NCI-H774 (cell line): ENCODE data around the gene ABI3BP.
"Not testable (repeated sequence)": the region's sequence is repeated elsewhere in the genome, so short reads cannot be mapped to it uniquely, and the experiment has no call there.

Experiments
- DNase-seq: peaks from one replicate; lab custom pipeline; 2025; lab: John Stamatoyannopoulos, UW

ABI3BP gene

DNA sequence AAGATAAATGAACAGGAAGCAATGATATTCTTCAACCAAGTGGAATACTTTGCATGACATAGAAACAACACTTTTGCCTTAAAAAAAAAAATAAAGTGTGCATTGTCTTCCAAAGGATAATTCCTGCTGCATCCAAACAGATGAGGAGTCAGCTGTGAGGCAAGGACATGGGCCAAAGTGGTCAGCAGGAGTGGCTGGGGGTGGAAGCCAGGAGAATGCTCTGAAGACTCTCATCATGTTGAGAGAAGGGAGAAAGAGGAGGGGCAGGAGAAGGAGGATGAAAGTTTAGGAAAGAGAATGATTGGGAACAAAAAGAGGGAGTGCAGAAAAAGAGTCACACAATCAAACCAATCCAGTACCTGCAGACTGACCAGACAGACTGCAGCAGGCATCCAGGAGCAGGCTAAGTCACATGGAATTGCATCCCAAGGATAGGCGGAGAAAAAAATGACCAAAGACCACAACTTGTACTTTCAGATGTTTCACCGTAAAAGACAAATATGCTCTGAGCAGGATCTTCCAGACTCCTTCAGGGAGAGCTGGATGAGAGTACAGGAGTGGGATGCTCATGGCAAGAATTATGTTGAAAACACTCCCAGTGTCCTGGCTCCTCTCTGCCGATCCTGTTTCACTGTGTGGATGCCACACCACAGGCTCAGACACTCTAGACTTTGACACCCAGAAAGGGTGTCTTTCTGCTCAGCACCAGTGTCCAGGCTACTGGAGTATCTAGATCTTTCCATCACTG, 11.9 kb downstream of the ABI3BP start:
- DNase-seq: no peak

DNA sequence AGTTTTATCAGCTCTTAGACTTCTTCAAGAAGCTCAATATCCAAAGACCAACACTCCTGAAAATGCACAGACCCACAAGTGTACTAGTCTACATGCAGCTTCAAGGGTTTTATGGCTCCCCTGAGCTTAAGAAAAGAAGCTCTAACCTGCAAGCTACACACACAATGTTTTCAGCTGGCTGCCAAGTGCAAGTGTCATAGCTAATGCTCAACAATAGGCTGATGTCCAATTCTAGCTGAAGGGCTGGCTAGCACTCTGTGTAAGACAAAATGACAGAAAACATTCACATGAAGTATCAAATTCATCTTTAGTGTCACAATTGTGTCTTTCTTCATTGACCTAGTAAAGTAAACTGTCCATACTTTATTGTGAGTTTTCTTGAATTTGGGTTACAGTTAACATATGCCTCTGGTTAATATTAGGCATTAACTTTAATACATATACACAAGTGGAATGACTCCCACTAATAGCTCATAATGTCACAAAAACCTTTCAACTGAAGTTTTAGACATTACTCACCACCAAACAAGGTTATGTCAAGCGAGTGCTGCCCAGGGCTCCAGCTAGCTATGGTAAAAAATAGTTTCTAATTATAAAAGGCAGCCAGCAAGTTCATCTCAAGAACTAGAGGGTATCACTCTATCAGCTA, 15.1 kb downstream of the ABI3BP start:
- DNase-seq: no peak

DNA sequence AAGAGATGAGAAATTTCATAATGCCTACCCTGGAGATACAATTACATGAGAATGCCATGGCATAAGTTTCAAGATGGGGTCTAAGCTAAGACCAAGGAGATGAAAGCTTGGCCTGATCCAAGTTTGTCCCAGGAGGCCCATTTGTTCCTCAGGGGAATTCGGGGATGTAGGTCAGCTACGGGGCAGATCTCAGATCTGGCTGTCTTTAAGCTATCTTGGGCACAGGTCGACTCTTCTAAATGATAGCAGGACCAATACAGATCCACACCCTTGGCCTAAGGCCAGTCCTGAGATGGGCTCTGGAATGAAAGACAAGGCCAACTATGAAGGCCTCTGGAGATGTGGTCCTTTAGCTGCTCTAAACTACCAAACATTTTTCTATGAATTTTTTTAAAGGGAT, 16.6 kb downstream of the ABI3BP start:
- no peak for DNase-seq

DNA sequence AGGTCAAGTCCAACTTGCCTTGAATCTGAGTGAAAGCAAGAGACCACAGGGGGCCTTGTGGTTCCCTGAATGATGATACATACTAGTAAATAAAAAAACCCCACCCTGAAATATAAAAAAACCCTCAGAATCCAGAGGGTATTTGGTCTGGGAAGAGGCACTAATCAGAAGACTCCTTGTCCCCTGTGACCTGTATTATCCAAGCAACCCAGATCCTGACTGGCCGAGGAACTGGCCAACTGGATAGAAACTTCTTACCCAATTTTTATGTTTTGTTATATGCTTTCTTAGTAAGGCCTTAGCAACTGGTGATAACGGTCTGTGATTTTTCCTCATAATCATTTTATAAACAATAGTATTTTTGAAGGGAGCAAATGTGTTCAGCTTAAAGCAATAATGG, 17.5 kb downstream of the ABI3BP start:
- no peak for DNase-seq

- DNase-seq: no peak
These were observed 19.6 kb downstream of the ABI3BP start for GRCh38 chr3:100973594-100973993.

DNA sequence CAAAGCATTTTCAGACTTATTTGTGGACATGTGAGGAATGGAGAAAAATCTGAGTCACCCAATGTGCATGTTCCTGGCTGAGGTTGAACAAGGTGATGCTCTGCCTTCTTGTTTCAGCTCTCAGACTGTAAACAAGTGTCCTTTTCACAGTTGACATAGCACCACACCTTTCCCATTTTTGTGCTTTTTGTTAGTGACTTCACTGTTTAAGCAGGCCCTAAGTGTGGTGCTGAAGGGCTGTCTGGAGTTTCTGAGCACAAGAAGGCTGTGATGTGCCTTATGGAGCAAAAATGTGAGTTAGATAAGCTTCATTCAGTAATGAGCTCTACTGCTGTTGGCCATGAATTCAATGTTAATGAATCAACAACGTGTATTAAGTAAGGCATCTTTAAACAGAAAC, 20.4 kb downstream of the ABI3BP start:
- DNase-seq: no peak

DNA sequence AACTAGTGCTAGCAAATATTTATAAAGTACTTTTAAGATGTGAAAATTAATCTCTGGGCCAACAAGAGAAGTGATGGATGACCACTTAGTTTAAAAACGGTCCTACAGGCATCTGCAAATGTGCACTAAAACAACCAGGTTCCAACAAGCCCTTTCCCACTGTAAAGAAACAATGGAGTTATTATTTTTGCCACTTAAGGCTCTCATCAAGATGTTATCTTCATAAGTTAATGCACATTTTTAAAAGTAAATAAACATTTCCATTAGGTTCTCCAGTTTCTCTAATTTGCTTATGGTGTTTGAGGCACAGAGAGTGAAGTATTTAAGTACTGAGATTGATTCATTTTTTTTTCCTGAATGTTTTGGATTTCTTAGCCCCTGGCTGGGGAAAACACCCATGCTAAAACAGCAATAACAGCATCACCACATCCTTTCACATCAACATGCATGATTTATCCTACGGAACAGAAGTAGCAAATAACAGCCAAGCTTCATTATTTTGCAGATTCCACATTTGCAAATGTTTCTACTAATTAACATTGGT, 20.8 kb downstream of the ABI3BP start:
- DNase-seq: peak; percentile 3

DNA sequence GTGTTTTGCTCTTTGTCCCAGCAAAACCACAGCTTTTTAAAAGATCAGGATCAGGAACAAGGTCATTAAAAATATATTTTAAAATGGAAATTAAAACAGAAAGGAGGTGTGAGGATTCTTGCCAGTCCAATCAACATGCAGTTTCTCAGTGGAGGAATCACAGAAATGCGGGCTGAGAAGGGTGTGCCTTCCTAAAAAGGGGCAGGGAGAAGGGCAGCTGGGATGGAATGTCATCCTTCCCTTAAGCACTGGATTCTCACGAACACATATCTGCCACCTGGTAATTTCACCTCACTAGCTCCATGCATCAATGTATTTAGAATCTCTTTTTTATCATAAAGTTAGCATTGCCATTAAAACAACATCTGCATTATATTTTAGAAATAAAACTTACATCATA, 21.4 kb downstream of the ABI3BP start:
- DNase-seq: no peak

DNA sequence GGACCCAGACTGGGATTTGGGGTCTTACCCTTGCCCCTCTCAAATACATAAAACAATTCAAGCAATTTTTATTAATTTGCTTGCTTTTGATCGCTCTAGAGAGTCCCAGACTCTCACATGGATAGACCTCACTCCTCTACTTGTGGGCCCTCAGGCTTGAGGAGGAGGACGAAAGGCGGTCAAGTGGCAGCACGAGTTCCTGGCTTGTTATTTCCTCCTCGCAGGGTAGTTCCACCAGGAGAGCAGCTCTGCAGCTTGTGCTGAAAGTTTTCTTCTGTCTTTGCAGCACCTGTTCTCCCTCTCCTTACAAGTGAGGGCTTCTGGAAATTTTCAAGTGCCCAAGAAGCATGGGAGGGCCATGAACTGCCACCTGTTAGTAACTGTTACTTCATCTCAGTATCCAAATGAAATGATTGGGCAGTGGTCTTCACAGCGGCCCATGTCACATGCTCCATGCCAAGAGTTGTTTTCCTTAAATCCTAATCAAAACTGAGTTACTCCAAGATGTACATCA, 22.7 kb downstream of the ABI3BP start:
- DNase-seq: no peak

- DNase-seq: no peak
These were observed 24.0 kb downstream of the ABI3BP start for GRCh38 chr3:100968932-100969906.

DNA sequence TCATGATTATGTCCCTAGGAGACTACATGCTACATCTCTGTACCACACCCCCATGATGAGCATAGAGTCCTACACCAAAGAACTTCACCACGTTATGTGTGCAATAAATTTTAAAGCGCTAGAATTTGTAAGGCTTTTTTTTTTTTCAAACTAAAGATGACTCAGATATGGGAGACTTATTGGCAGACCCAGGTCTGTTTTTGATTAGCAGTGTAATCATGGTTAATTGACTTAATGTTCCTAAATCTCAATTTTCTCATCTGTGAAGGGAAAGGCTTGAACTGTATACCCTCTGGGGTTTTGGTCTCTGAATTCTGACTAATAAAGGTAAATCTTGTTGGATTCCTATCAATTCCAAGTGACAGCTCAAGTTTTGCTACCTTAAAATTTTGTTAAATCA, 26.4 kb downstream of the ABI3BP start:
- no peak for DNase-seq

- DNase-seq: no peak
These were observed 27.2 kb downstream of the ABI3BP start for GRCh38 chr3:100966049-100966491.

- no peak for DNase-seq
These were observed 30.2 kb downstream of the ABI3BP start for GRCh38 chr3:100963041-100963440.

GRCh38 chr3:100957261-100957986, 35.8 kb downstream of the ABI3BP start:
- no peak for DNase-seq

- DNase-seq: no peak
These were observed 36.9 kb downstream of the ABI3BP start for GRCh38 chr3:100956276-100956675.

GRCh38 chr3:100954990-100955389, 38.2 kb downstream of the ABI3BP start:
- no peak for DNase-seq

- no peak for DNase-seq
These were observed 38.9 kb downstream of the ABI3BP start for GRCh38 chr3:100954199-100954935.

- no peak for DNase-seq
These were observed 40.1 kb downstream of the ABI3BP start for GRCh38 chr3:100953103-100953502.

DNA sequence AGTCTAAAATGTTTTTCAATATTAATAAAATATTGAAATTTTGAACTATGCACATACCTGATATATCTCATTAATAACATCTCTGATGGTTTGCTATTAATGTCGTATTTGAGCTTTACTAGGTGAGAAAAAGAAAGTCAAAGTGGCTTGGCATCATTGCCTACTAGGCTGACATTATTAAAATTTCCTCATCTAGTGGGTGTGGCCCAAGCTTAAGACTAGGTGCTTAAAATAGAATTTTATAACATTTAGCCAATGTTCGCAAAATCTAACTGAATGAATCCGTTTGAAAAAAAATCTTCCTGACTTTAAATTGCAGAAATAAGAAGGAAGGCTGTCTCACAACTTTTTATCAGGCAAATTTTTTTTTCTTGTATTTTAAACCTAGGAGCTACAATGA, 46.1 kb downstream of the ABI3BP start:
- DNase-seq: no peak

GRCh38 chr3:100946096-100946495, 47.1 kb downstream of the ABI3BP start:
- DNase-seq: not testable (repeated sequence)

GRCh38 chr3:100941451-100941850, 51.8 kb downstream of the ABI3BP start:
- DNase-seq: no peak
